Colonic mucosa (tissue), 4 donors: ENCODE data around the gene EID3. TPM values are rescaled to one million over a fixed set of nuclear protein-coding genes. Genes with fewer than 3 reads are reported as not detected.
"Not testable (repeated sequence)": the region's sequence is repeated elsewhere in the genome, so short reads cannot be mapped to it uniquely, and the experiment has no call there.

ENCODE experiments used
- DNase-seq: peaks from one replicate; pipeline ENCODE4 v3.0.0-alpha.2; 2020
- H3K27ac ChIP-seq: fragments of 200-600 bp; one replicate; pipeline ENCODE4 v1.8.0; 2021
- H3K27me3 ChIP-seq: fragments of 200-600 bp; one replicate; pipeline ENCODE4 v1.8.0; 2021
- H3K36me3 ChIP-seq: fragments of 200-600 bp; one replicate; pipeline ENCODE4 v1.8.0; 2021
- H3K4me1 ChIP-seq: fragments of 200-600 bp; one replicate; pipeline ENCODE4 v1.8.0; 2021; ENCODE audit warnings: mild to moderate bottlenecking
- H3K4me3 ChIP-seq: fragments of 200-600 bp; one replicate; pipeline ENCODE4 v1.8.0; 2021
- H3K9ac ChIP-seq, 2 donors: one replicate each; pipeline ENCODE4 v1.7.0; 2013; ENCODE audit warnings: control low read depth in 2 of 2, low read depth in 2 of 2, low read length in 2 of 2
- H3K9me3 ChIP-seq: fragments of 200-600 bp; one replicate; pipeline ENCODE4 v1.8.0; 2021
- intact Hi-C: fragments of 100-400 bp; cut with DNase I; formaldehyde crosslinking; loops from one replicate; pipeline ENCODE4 v1.14.1; 2022
- total RNA-seq, 2 donors: library from RNA; stranded (reverse); fragmentation: NEBNext Ultra II Directional in 1 of 2; extraction: Animal tissue kit (Norgen Biotek cat#: 25700) in 1 of 2; gene quantifications; one replicate each; pipeline ENCODE4 v1.2.1, GENCODE V29; 2021
- TF ChIP-seq, protein P1 (sequence below): fragments of 200-600 bp; IDR thresholded peaks from one replicate; pipeline ENCODE4 v1.8.0; 2022; ENCODE audit warnings: antibody characterized with exemption, mild to moderate bottlenecking
- donor health status: healthy.
- donor health status: DM: no; HTN: no; CAD: no.
- donor health status: DM: no; HTN: no; CAD: no.

EID3 gene
- total RNA-seq, 2 donors from 2014 or later = 0.98 to 2.5 TPM

- Histone ChIP-seq H3K36me3 (peaks cover 14% of the 10 kb centered on the region), H3K9me3 (no peaks in the 10 kb centered on the region), H3K4me3 (no peak overlapping the region), H3K4me1 (no peaks in the 10 kb centered on the region), H3K9ac (no peak overlapping the region), H3K27ac (no peak overlapping the region), H3K27me3 (no peaks in the 10 kb centered on the region)
- intact Hi-C loops = no loop called here
- TF ChIP-seq, protein P1, sequence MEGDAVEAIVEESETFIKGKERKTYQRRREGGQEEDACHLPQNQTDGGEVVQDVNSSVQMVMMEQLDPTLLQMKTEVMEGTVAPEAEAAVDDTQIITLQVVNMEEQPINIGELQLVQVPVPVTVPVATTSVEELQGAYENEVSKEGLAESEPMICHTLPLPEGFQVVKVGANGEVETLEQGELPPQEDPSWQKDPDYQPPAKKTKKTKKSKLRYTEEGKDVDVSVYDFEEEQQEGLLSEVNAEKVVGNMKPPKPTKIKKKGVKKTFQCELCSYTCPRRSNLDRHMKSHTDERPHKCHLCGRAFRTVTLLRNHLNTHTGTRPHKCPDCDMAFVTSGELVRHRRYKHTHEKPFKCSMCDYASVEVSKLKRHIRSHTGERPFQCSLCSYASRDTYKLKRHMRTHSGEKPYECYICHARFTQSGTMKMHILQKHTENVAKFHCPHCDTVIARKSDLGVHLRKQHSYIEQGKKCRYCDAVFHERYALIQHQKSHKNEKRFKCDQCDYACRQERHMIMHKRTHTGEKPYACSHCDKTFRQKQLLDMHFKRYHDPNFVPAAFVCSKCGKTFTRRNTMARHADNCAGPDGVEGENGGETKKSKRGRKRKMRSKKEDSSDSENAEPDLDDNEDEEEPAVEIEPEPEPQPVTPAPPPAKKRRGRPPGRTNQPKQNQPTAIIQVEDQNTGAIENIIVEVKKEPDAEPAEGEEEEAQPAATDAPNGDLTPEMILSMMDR = no peak
- no peak for DNase-seq
Measured at GRCh38 chr12:104331376-104331775, 27.8 kb downstream of the EID3 start.

GRCh38 chr12:104332273-104332672, 28.7 kb downstream of the EID3 start:
- H3K4me3 ChIP-seq, H3K27me3 ChIP-seq, H3K27ac ChIP-seq, intact Hi-C loops, H3K36me3 ChIP-seq, H3K4me1 ChIP-seq, H3K9me3 ChIP-seq, DNase-seq, H3K9ac ChIP-seq: not testable (repeated sequence)

DNA sequence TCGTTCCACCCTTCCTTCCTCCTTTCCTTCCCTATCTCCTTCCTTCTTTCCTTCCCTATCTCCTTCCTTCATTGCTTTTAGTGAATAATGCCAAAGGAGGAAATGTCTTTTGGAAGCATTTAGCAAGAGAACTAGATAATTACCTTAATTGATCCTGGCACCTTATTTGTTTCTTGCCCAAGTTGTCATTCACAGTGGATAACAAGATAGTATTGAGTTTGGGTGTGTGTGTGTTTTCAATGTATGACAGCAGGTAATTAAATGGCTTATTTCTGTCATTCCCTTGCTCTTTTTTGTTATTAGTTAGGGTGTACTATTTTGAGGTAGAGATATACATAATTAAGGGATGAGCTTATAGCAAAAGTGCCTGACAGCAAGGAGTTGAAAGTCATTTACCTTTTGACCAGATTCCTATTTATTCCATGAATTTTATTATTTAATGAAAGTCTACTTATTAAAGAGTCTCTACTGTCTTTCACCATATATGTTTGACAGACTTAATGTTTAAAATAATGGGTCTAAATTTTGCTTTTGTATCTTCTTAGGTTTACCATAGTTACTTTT, 30.2 kb downstream of the EID3 start:
- H3K4me1 ChIP-seq = no peaks in the 10 kb centered on the region
- no peaks in the 10 kb centered on the region for H3K27me3 ChIP-seq
- no peak overlapping the region for H3K9ac ChIP-seq
- no peak overlapping the region for H3K4me3 ChIP-seq
- intact Hi-C loops = no loop called here
- DNase-seq = no peak
- H3K9me3 ChIP-seq = no peaks in the 10 kb centered on the region
- no peak overlapping the region for H3K27ac ChIP-seq
- TF ChIP-seq, protein P1 = no peak
- H3K36me3 ChIP-seq = peaks cover 8% of the 10 kb centered on the region

- no peaks in the 10 kb centered on the region for H3K4me1 ChIP-seq
- TF ChIP-seq, protein P1 = no peak
- no peak overlapping the region for H3K4me3 ChIP-seq
- H3K27me3 ChIP-seq = no peaks in the 10 kb centered on the region
- no peak for DNase-seq
- H3K27ac ChIP-seq = no peak overlapping the region
- no peaks in the 10 kb centered on the region for H3K9me3 ChIP-seq
- peaks cover 1% of the 10 kb centered on the region for H3K36me3 ChIP-seq
- H3K9ac ChIP-seq = no peak overlapping the region
- intact Hi-C loops = no loop called here
Measured at GRCh38 chr12:104334581-104334980, 31.0 kb downstream of the EID3 start.

GRCh38 chr12:104336115-104336514, 32.6 kb downstream of the EID3 start:
- TF ChIP-seq, protein P1 = no peak
- H3K36me3 ChIP-seq = no peaks in the 10 kb centered on the region
- no peaks in the 10 kb centered on the region for H3K4me1 ChIP-seq
- H3K27me3 ChIP-seq = no peaks in the 10 kb centered on the region
- H3K9ac ChIP-seq = no peak overlapping the region
- no peak overlapping the region for H3K27ac ChIP-seq
- DNase-seq = no peak
- H3K4me3 ChIP-seq = no peak overlapping the region
- no peaks in the 10 kb centered on the region for H3K9me3 ChIP-seq
- intact Hi-C loops = no loop called here

DNA sequence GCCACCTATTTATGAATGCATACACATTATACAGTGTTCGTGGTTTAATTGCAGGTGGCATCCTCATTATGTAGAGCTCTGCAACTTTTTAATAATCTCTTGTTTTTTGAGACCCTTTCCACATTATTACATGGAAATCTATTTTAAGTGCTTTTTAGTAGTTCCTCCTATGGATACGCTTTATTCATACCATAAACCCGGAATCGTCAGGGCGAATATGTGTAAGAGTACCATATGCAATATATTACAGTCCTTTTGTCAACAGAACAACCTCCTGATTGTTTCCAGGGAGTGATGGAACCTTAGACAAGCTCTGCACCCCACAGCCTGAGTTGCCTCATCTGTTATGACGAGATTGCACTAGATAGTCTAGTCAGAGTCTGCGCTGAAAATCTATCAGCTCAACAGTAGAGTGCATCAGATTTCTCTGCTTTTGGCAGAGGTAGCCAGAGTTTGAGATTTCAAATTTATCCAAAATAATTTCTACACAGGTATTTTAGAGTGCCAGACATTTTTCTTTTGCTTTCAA, 33.6 kb downstream of the EID3 start:
- H3K4me1 ChIP-seq = no peaks in the 10 kb centered on the region

More for the DNA sequence above, 33.6 kb downstream of the EID3 start:
- no peak for DNase-seq
- H3K9ac ChIP-seq = no peak overlapping the region
- intact Hi-C loops = no loop called here
- no peaks in the 10 kb centered on the region for H3K27me3 ChIP-seq
- no peak overlapping the region for H3K27ac ChIP-seq
- no peaks in the 10 kb centered on the region for H3K9me3 ChIP-seq
- no peaks in the 10 kb centered on the region for H3K36me3 ChIP-seq
- H3K4me3 ChIP-seq = no peak overlapping the region
- TF ChIP-seq, protein P1 = no peak
